Keratinocyte (primary cell): ENCODE results near the gene THRB. TPM values are rescaled to one million over a fixed set of nuclear protein-coding genes. Genes with fewer than 3 reads are reported as not detected.
A peak's percentile ranks its signal among the peaks of the same experiment; 100 is the strongest.

Experiments
- DNase-seq: peaks from one replicate; pipeline ENCODE4 v3.0.0-alpha.2; 2011; ENCODE audit warnings: low read depth, missing footprints, low spot score
- FAIRE-seq: peaks from 2 replicates; lab custom pipeline; 2011; peaks lifted over from hg19 to GRCh38; lab: Jason Lieb, UNC
- H2AFZ ChIP-seq: 2 replicates; pipeline ENCODE4 v1.6.0; 2012; ENCODE audit warnings: low read length, control low read depth, inconsistent platforms; ENCODE audit not compliant: control insufficient read depth
- H3K27ac ChIP-seq: 2 replicates; pipeline ENCODE4 v1.5.1; 2011; ENCODE audit warnings: low read length; ENCODE audit not compliant: control insufficient read depth, insufficient read depth
- H3K27me3 ChIP-seq: 3 replicates; pipeline ENCODE4 v1.6.0; 2011; ENCODE audit warnings: low read length; ENCODE audit not compliant: control insufficient read depth, insufficient read depth; ENCODE audit errors: extremely low read depth
- H3K36me3 ChIP-seq, 2 experiments: 2 replicates in 1 of 2; 3 replicates in 1 of 2; pipeline ENCODE4 v1.5.1; 2011; ENCODE audit warnings: low read length in 2 of 2, mild to moderate bottlenecking in 1 of 2; ENCODE audit not compliant: control insufficient read depth in 2 of 2, insufficient read depth in 2 of 2; ENCODE audit errors: extremely low read depth in 1 of 2
- H3K4me1 ChIP-seq: 3 replicates; pipeline ENCODE4 v1.5.1; 2011; ENCODE audit warnings: low read length; ENCODE audit not compliant: control insufficient read depth, insufficient read depth; ENCODE audit errors: extremely low read depth
- H3K4me2 ChIP-seq: 3 replicates; pipeline ENCODE4 v1.6.0; 2011; ENCODE audit warnings: low read depth, low read length; ENCODE audit not compliant: control insufficient read depth, insufficient read depth; ENCODE audit errors: extremely low read depth
- H3K4me3 ChIP-seq, 3 experiments: fragments of 200-600 bp in 1 of 3; sonication (generic) in 1 of 3; 2 replicates in 2 of 3; 3 replicates in 1 of 3; pipeline ENCODE4 v1.5.1; 2011 to 2016; ENCODE audit warnings: low read length in 3 of 3, mild to moderate bottlenecking in 3 of 3, control low read depth in 2 of 3, inconsistent platforms in 1 of 3, low read depth in 1 of 3, mixed read lengths in 1 of 3, mixed run types in 1 of 3, moderate library complexity in 1 of 3; ENCODE audit not compliant: control insufficient read depth in 2 of 3, insufficient read depth in 2 of 3; ENCODE audit errors: extremely low read depth in 1 of 3
- H3K79me2 ChIP-seq: 2 replicates; pipeline ENCODE4 v1.6.0; 2012; ENCODE audit warnings: low read length; ENCODE audit not compliant: control insufficient read depth, insufficient read depth
- H3K9ac ChIP-seq: 3 replicates; pipeline ENCODE4 v1.6.0; 2011; ENCODE audit warnings: low read length; ENCODE audit not compliant: control insufficient read depth, insufficient read depth; ENCODE audit errors: extremely low read depth
- H3K9me1 ChIP-seq: 3 replicates; pipeline ENCODE4 v1.6.0; 2011; ENCODE audit warnings: low read length; ENCODE audit not compliant: control insufficient read depth, insufficient read depth; ENCODE audit errors: extremely low read depth
- H3K9me3 ChIP-seq: 2 replicates; pipeline ENCODE4 v1.5.1; 2012; ENCODE audit warnings: low read depth, low read length; ENCODE audit not compliant: control insufficient read depth
- H4K20me1 ChIP-seq: 3 replicates; pipeline ENCODE4 v1.6.0; 2011; ENCODE audit warnings: low read length; ENCODE audit not compliant: control insufficient read depth, insufficient read depth; ENCODE audit errors: extremely low read depth
- CTCF ChIP-seq, 3 experiments: IDR thresholded peaks in 1 of 3; conservative IDR thresholded peaks in 1 of 3; optimal IDR thresholded peaks in 1 of 3; 2 replicates in 2 of 3; 3 replicates in 1 of 3; pipeline versions ENCODE3 to v1.5.1; 2011; ENCODE audit warnings: low read length in 3 of 3, mild to moderate bottlenecking in 3 of 3, moderate library complexity in 2 of 3, control low read depth in 1 of 3, inconsistent platforms in 1 of 3; ENCODE audit not compliant: insufficient read depth in 2 of 3; ENCODE audit errors: extremely low read depth in 1 of 3
- EZH2 ChIP-seq: IDR thresholded peaks from one replicate; pipeline ENCODE4 v1.6.1; 2012; ENCODE audit warnings: inconsistent platforms, mild to moderate bottlenecking, low read length, moderate library complexity
- dilution Hi-C: fragments of 300-500 bp; cut with MboI; formaldehyde crosslinking; loops from one replicate; pipeline ENCODE4 v1.7.0; 2020; ENCODE audit warnings: low sequenced_read_pairs; ENCODE audit not compliant: extremely low pct_ligation_motif_present
- polyA plus RNA-seq, 5 experiments: library from polyadenylated mRNA; depleted of rRNA in 3 of 5; stranded (reverse) in 3 of 5; stranded (forward) in 1 of 5; unstranded in 1 of 5; fragments of >200 nt; gene quantifications; 1 replicate in 1 of 5; 2 replicates in 3 of 5; 3 replicates in 1 of 5; pipeline versions ENCODE4 v1.2.1 to v1.2.3, GENCODE V29; 2011 to 2012; ENCODE audit warnings: missing spikeins in 2 of 5, low read depth in 1 of 5, low replicate concordance in 1 of 5

Gene THRB
- polyA plus RNA-seq, 1 donor (not counting 4 experiments of a cell fraction or from before 2014, with no cell fraction given): 2.6 TPM

- Histone ChIP-seq H3K9me3 (no peaks in the 10 kb centered on the region), H2AFZ (peak overlapping the region; percentile 76), H4K20me1 (no peaks in the 10 kb centered on the region), H3K9ac (no peak overlapping the region), H3K9me1 (no peaks in the 10 kb centered on the region), H3K79me2 (no peaks in the 10 kb centered on the region), H3K4me3 (no peak overlapping the region), H3K27me3 (no peaks in the 10 kb centered on the region), H3K27ac (peak overlapping the region; percentile 15), H3K36me3 (no peaks in the 10 kb centered on the region), H3K4me1 (peaks cover 37% of the 10 kb centered on the region), H3K4me2 (peak overlapping the region; percentile 17)
- DNase-seq (peak; percentile 23), FAIRE-seq (peak; percentile 91)
- dilution Hi-C loops: no loop called here
- no peak for TF ChIP-seq CTCF (optimal IDR thresholded peaks at IDR 0.05 in 1 of 3, IDR thresholded peaks at IDR 0.05 in 1 of 3, conservative IDR thresholded peaks at IDR 0.05 in 1 of 3; ENCODE audit: extremely low read depth in 1 of 3, insufficient read depth in 2 of 3, low read length in 3 of 3)
- TF ChIP-seq EZH2: no peak
These were observed 272.4 kb downstream of the THRB start for GRCh38 chr3:24222165-24222805.

- Histone ChIP-seq H3K79me2 (no peaks in the 10 kb centered on the region), H3K36me3 (no peaks in the 10 kb centered on the region), H3K4me1 (peaks cover 37% of the 10 kb centered on the region), H4K20me1 (no peaks in the 10 kb centered on the region), H3K4me3 (no peak overlapping the region), H2AFZ (no peak overlapping the region), H3K9me1 (no peaks in the 10 kb centered on the region), H3K4me2 (peak overlapping the region; percentile 39), H3K9ac (no peak overlapping the region), H3K27ac (no peak overlapping the region), H3K27me3 (no peaks in the 10 kb centered on the region), H3K9me3 (no peaks in the 10 kb centered on the region)
- peak; percentile 75 for DNase-seq
- dilution Hi-C loops: no loop called here
- FAIRE-seq: peak; percentile 98
- TF ChIP-seq EZH2 (no peak), CTCF (optimal IDR thresholded peaks at IDR 0.05 in 1 of 3, IDR thresholded peaks at IDR 0.05 in 1 of 3, conservative IDR thresholded peaks at IDR 0.05 in 1 of 3; ENCODE audit: extremely low read depth in 1 of 3, insufficient read depth in 2 of 3, low read length in 3 of 3) (no peak)
These were observed 273.6 kb downstream of the THRB start for GRCh38 chr3:24220859-24221657.
